Measurements from ENCODE around the gene HYLS1.
A peak's percentile ranks its signal among the peaks of the same experiment; 100 is the strongest.
"Not testable (repeated sequence)": the region's sequence is repeated elsewhere in the genome, so short reads cannot be mapped to it uniquely, and the experiment has no call there.

The HYLS1 gene

DNA sequence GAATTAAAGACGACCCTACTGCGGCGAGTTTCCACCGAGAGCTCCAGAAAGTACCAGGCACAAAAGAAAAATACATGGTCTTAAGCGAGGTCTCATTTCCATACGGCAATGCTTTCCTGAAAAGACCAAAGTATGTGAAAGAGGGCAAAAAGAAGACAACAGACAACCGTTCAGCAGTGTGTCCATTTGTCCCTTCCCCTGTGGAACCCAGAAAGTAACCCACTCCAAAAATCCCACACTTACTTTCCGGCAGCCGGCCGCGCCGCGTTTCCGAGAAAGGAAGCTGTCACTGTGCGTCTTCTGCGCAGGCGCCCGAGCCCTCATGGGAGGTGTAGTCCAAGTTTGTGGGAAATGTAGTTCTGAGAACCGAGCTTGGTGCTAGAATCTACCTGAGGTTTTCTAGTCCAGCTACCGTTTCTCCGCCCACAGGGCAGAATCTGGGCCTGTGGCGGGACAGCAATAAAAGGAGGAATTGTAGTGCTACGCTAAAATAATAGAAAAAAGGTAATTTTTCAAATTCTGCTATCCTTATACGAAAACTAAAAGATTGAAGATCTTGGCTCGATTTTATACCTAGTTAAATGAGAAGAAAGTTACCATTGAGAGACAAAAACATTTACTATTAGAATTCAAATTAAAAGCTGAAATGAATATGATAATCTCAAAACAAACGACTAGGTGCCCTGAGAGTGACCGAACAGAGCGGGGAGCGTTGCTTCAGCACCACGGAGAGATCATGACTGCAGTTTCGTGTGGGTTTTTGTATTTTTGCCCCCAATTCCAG lies 15.7 kb downstream of the HYLS1 start, which contains the start of gene PUS3:
TSS of gene PUS3 (minus strand) at position 280 of the 784 bp plus-strand sequence. CDS start 6,922 bp downstream, outside the sequence.
- DNase-seq (ENCODE audit: low read depth in 2 of 2) = peak; percentile 84 to 89

DNA sequence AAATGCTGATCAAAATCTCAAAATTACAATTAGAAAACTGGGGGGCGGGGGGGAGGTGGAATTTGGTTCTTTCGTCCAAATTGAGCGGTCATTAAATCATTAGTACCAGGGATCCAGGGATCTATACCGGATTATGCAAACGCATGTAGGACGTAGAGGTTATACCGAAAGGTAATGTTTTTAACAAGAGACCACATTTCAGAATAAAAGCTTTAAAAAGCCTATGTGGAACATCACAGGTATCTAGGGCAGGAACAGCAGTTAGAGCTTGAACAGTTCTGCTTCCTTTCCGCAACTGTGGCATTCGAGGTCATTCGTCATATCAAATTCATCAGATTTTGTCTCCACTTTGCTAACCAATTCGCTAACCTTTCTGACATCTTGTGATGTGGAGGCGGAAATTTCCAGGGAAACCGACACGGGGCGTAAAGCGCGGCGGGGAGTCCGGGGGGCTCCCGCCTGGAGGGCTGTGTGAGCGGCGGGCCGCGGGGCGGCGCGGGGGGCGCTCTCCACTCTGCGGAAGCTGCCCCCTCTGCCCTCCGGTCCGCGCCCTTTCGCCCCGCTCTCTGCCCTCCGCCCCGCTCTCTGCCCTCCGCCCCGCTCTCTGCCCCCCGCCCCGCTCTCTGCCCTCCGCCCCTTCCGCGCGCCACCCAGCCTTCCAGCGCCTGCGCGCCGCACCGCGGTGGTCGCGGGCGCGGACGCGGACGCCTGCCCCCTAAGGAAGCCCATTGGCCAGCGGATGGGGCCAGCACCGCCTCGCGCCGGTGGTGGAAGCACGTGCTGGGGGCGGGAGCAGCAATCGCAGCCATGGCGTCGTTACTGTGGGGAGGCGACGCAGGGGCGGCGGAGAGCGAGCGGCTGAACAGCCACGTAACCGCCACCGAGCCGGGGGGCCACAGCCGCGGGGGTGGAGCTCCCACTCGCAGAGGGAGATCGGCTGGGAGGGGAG lies 16.5 kb downstream of the HYLS1 start, which contains the start of gene DDX25:
TSS of gene DDX25 (plus strand) at position 798 of the 949 bp plus-strand sequence. CDS start at position 808, 10 bp downstream.
- DNase-seq (ENCODE audit: low read depth in 2 of 2) = peak in 1 of 2 donors; percentile 19

DNA sequence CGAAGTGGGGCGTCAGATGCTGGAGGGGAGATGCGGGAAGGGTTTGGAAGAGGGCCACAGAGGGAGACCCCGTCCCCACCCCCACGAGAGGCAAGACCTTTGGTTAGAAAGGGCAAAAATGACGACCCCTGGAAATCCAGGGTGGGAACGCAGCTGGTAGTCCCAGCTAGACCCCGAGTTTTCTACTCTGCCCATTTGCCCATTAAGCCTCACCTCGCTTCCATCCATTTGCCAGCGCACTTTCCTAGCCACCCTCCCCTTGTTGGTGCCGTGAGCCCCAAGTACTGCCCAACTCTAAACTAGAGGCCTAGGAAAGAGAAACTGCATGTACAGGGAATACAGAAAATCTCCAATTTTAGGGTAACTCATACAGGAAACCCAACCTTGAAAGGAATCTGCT lies 17.2 kb downstream of the HYLS1 start:
- no peak for DNase-seq (ENCODE audit: low read depth in 2 of 2)

DNA sequence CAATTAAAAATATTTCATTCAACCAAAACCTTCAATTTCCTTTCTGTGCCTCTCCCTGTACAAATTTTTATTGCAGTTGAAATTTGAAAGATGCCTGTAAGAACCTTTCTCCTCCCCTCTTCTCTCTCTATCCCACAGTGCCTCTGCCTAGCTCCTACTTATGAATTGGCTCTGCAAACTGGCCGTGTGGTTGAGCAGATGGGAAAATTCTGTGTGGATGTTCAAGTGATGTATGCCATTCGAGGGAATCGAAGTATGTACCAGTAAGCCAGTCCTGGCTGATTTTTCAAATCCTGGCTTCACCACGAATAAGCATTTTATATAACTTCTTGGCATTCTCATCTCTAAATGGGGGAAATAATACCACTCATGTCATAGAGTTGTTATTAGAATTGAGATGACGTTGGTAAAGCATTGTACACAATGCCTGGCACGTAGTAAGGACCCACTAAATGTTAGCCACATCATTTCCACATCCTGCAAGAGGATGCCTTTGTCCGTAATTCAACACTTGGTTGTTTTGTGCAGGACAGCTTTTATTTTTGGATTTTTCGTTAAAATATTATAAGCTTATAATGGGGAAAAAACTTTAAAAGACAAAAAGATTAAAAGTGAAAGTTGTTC lies 22.9 kb downstream of the HYLS1 start:
- no peak for DNase-seq (ENCODE audit: low read depth in 2 of 2)

DNA sequence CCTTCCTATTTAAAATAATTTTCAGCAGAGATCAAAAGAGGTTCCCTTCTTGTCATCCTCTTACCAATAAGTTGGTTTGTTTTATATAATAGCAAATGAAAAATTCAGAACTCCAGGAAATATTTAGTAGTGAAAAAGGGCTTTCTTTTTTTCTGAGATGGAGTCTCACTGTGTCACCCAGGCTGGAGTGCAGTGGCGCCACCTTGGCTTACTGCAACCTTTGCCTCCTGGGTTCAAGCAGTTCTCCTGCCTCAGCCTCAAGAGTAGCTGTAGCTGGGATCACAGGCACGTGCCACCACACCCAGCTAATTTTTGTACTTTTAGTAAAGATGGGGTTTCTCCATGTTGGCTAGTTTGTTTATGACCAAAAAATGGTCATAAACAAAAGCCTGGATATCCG lies 27.1 kb downstream of the HYLS1 start:
- not testable (repeated sequence) for DNase-seq (ENCODE audit: low read depth in 2 of 2)

DNA sequence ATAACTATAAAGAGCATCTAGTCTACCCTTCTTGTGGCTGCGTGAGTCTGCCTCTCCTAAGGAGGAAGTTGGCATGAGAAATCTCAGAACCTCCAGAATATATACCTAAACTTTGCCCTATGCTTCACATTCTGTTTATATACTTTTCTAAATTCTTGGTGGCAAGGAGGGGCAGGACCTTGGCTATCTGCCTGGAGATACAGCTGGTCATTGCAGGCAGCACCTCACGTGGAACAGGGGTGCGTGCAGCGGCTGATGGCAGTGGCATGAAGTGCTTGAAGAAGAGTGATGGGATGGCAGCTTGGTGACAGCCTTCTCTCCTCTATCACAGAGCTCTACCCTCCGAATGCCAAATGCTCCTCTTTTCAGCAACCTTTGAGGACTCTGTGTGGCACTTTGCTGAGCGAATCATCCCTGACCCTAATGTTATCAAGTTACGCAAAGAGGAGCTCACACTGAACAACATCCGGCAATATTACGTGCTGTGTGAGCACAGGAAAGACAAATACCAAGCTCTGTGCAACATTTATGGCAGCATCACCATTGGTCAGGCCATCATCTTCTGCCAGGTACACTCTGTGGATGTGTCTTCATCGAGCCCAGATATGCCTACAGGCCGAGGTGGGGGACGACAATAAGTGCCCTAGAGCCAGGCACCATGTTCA lies 29.3 kb downstream of the HYLS1 start:
- no peak for DNase-seq (ENCODE audit: low read depth in 2 of 2)

DNA sequence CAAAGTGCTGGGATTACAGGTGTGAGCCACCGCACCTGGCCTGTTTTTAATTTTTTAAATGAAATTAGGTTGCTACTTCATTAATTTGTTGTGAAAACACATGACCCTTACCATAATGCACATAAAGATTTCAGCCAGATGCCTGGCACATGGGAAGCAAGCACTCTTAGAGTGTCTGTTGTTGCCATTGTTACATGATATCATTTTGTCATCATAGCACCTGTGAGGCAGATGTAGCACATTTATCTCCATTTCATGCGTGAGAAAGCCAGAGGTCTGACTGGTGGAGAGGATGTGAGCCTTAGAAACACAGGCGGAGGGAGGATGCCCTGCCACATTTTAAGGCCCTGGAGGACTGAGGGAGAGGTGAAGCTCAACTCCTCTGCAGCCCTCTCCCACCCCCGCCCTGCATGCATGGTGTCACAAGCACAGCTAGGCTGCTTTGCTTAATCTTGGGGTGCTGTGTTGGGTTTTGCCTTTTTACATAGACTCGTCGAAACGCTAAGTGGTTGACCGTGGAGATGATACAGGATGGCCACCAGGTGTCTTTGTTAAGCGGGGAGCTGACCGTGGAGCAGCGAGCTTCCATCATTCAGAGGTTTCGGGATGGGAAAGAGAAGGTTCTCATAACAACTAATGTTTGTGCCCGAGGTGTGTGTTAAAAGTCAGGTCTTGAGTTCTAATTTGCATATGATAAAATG lies 30.8 kb downstream of the HYLS1 start:
- DNase-seq (ENCODE audit: low read depth in 2 of 2) = no peak

DNA sequence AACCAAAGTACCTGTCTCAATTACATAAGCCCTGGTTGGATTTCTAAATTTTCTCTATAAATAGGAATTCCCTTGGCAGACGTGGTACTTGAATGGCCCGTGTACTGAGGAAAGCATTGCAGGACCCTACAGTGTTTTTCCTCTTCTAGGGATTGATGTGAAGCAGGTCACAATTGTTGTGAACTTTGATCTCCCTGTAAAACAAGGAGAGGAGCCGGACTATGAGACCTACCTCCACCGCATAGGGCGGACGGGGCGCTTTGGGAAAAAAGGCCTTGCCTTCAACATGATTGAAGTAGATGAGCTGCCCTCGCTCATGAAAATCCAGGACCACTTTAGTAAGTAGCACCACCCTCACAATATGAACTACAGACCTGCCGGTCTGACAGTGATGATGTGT lies 33.6 kb downstream of the HYLS1 start:
- no peak for DNase-seq (ENCODE audit: low read depth in 2 of 2)

DNA sequence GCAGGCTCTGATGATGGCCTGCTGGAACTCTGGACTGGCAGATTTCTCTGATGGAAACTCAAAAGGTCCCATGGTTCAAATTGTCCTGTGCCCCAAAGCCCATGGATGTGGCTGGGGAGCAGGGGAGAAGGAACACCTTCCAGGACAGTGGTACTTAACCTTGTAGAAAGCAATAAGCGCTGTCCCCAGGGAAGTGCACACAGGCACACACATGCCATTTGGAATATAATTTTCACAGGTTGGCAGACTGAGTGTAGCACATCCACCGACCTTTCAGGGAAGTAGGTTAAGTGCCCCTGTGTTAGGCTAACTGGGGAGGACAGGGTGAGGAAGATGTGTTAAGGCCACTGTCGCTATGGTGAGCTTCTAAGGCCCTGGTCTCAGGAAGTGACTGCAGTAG lies 34.7 kb downstream of the HYLS1 start:
- no peak for DNase-seq (ENCODE audit: low read depth in 2 of 2)

DNA sequence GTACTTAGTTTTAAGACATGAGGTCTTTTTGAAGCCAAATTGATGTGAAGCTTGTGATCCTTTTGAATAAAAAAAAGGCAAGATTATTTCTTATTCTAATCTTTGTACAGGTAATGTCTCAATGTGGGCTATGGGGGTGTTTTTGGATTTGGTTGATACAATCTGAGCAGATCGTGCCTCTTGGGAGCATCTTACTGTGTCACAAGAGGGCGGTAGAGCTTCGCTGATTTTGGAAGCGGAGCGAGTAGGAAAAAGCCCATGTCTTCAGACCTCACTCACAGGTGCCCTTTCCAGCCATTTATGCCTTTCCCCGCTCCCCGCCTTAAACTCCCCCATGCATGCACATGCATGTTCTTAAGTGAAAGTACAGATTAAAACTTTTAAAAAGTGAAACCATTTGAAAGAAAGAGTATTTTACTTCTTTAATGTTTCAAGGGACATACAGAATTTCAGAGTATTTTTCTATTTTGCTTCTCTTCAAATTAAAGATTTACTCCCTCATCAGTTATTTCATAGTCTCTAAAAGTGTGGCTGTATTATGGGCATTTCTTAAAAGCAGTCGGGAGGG lies 35.6 kb downstream of the HYLS1 start:
- peak; percentile 40 for DNase-seq (ENCODE audit: low read depth in 2 of 2)

DNA sequence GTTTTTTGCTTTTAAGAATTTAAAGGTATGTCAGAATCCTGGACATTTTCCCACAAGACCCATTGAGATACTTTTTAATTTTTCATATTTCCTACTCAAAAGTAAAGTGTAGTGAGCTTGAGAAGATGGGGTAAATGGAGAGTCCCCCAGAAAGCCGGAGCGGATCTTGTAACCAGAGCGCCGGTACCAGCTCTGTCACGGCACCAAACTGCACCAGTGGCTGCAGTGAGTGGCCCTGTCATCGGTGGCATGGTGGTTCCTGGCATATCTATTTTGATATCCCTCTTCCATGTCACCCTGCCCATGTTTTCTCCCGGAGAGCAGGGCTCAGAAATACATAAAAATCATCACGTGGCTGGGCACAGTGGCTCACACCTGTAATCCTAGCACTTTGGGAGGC lies 36.2 kb downstream of the HYLS1 start:
- DNase-seq (ENCODE audit: low read depth in 2 of 2) = no peak

DNA sequence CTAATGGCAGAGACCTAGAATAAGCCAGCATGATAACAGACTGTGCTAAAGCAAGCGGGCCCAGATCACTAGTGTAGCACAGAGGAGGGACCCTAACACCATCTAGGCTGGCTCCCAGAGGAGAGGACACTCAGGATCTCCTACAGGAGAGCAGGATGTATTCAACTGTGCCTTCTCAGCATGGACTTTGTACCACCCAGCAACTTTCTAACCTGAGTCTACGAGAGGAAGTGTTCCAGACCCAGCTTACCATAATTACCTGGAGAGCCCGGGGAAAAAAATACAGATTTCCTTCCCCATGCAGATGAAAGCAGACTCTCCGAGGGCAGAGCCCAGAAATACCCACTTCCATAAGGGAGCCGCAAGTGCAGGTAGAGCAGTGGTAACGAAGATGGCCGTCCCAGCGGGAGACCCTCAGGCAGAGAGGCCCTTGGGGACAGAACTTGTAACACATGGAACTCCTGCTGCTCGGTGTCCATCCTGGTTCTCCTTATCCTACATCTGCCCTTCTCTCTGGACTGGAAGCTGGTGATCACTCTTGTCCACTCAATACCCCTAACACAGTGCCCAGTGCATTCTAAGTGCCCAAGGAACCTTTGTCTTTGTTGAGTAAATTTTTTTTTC lies 37.0 kb downstream of the HYLS1 start:
- no peak for DNase-seq (ENCODE audit: low read depth in 2 of 2)

DNA sequence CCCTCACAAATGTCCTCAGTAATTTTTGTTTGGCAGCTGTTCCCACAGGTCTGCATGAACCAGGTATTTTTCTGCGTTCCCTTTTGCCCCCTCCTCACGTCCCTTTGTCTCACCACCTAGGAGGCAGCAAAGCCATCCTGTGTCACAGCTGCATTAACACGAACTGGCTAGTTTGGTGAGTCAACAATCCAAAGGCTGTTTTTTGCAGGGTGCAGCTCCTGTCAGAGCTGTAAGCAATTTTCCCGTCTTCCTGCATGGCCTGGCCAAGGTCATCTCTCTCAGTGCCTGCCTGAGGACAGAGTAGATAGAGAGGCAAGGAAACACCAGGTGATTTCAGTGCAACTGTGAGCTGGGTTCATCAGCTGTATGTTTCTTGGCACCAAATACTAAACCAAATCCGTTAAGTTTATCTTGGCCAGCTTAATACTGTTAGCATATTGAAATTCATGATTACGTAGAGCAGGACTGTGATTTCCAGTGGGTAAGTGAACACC lies 37.8 kb downstream of the HYLS1 start:
- no peak for DNase-seq (ENCODE audit: low read depth in 2 of 2)

DNA sequence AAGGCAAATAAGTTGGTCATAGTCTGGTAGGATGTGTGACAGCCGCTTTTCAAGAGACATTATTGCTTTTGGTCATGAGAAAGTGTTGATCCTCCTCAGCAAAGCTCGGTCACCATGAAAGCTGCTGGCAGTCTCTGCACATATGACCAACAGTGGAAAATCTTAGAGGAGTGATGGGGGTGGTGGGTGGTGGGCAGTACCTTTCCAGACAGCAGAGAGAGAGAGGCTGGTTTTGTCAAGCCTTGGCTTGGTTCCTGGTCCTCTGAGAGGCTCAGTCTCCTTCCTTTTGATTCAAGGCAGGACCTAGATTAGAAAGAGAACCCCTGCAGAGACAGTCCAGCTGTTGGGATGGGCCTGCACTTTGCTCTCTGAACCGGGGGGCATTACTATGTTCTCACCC lies 38.3 kb downstream of the HYLS1 start:
- DNase-seq (ENCODE audit: low read depth in 2 of 2) = no peak

DNA sequence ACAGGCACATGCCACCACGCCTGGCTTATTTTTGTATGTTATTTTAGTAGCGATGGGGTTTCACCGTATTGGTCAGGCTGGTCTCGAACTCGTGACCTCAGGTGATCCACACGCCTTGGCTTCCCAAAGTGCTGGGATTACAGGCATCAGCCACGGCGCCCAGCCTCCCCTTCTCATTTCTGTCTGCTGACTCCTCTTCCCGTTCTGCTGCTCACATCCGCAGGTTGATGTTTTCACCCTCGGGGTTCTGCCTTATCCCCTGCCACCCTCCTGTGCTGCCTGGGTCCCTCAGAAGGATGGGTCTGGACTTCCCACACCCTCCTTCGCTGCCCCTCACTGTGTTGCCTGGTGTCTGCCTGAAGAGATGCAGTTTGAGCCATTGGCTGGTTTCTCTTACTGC lies 39.2 kb downstream of the HYLS1 start:
- DNase-seq (ENCODE audit: low read depth in 2 of 2) = no peak

DNA sequence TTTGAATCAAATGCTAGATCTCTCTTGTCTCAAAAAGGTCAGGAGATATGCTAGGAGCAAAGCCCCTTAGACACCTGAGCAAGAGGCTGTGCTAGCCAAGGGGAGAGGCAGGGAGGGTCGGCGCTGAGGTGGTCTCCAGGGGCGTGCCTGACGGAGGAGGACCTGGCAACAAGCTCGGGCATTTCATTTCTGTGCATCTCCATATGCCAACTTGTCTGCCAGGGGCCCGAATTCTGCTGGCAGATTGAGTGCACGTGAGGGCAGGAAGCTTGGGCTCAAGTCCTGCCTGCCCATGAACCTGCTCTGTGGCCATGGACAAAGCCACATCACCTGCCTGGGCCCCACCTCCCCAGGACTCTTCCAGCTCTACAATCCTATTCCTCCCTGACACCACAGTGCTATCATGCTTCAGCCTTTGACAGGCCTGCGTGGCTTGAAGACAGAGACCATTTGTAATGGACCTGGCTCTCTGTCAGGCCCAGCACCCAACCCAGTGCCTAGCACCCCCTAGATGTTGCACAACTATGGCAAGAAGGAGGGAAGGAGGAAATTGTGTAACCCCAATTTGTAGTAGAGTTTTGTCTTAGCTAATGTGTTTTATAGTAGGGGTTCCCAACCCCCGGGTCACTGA lies 42.1 kb downstream of the HYLS1 start:
- no peak for DNase-seq (ENCODE audit: low read depth in 2 of 2)

DNA sequence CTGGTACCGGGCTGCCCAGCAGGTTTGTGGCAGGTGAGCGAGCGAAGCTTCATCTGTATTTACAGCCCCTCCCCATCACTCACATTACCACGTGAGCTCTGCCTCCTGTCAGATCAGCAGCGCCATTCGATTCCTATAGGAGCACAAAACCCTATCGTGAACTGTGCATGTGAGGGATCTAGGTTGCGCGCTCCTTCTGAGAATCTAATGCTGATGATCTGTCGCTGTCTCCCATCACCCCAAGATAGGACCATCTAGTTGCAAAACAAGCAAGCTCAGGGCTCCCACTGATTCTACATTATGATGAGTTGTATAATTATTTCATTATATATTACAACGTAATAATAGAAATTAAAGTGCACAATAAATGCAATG lies 42.6 kb downstream of the HYLS1 start:
- DNase-seq (ENCODE audit: low read depth in 2 of 2) = no peak

DNA sequence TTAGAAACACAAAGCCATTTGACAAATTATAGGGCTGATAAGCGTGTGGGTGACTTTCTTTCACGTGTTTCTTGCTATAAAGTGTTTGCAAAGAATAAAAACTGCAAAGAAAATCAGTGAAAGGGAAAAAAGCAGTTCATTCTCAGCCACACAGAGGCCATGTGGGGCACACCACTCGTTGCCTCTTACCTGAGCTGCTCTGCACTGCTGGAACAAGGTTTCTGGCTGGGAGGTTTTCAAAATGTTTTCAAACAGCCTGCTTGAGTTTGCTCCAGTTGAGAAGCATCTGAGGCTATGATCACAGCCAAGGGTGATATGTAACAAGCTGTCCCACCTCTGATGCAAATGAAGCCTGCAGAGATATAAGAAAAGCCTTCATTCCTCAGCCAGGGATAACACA lies 43.6 kb downstream of the HYLS1 start:
- no peak for DNase-seq (ENCODE audit: low read depth in 2 of 2)

DNA sequence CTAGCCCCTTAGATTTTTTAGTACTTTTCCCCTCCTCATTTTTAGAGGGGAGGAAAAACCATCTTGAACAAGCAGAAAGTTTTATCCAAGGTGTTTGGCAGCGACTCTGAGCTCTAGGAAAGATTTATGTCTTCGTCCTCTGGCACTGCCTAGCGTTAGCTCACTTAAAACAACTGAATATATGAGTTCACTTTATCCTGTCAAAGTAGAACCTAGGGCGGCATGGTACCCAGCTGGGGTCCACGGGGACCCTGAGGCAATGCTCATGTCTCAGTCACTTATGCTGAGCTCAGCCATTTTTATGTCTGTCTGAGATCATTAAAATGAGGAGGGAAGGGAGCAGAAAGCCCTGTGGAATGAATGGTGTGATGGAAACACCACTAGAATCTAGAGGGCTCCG lies 44.2 kb downstream of the HYLS1 start:
- no peak for DNase-seq (ENCODE audit: low read depth in 2 of 2)

DNA sequence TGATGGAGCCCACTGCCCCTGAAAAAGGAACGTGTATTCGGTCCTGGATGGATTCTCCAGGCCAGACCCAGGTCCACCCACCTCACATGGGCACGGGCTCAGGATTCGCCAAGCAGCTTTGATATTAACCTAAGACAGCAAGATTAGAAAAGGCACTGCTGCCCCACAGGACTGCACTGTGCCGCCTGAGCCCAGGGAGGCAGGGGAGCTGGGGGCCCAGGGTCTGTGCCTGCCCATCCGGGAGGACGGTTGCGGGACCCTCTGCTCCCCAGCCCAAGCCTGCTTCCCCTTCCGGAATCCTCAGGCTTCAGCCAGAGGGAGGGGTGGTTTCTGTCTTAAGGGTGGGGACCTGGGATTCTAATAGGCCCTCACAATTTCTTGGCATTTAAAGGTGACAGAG lies 44.8 kb downstream of the HYLS1 start:
- DNase-seq (ENCODE audit: low read depth in 2 of 2) = no peak
